Measurements from ENCODE around the gene ZNF628.

The ZNF628 gene

GRCh38 chr19:55441692-55442321 lies 34.6 kb upstream of the ZNF628 start:
- TF ChIP-seq POLR2AphosphoS5 (IDR thresholded peaks at IDR 0.05; ENCODE audit: low read depth) (no peak), SPI1 (IDR thresholded peaks at IDR 0.05; ENCODE audit: borderline replicate concordance, low read depth) (no peak), CTCF (IDR thresholded peaks at IDR 0.05; ENCODE audit: insufficient read depth, low read length) (no peak), GABPA (IDR thresholded peaks at IDR 0.05; ENCODE audit: low read depth) (no peak)
- TF ChIP-seq, protein P1, sequence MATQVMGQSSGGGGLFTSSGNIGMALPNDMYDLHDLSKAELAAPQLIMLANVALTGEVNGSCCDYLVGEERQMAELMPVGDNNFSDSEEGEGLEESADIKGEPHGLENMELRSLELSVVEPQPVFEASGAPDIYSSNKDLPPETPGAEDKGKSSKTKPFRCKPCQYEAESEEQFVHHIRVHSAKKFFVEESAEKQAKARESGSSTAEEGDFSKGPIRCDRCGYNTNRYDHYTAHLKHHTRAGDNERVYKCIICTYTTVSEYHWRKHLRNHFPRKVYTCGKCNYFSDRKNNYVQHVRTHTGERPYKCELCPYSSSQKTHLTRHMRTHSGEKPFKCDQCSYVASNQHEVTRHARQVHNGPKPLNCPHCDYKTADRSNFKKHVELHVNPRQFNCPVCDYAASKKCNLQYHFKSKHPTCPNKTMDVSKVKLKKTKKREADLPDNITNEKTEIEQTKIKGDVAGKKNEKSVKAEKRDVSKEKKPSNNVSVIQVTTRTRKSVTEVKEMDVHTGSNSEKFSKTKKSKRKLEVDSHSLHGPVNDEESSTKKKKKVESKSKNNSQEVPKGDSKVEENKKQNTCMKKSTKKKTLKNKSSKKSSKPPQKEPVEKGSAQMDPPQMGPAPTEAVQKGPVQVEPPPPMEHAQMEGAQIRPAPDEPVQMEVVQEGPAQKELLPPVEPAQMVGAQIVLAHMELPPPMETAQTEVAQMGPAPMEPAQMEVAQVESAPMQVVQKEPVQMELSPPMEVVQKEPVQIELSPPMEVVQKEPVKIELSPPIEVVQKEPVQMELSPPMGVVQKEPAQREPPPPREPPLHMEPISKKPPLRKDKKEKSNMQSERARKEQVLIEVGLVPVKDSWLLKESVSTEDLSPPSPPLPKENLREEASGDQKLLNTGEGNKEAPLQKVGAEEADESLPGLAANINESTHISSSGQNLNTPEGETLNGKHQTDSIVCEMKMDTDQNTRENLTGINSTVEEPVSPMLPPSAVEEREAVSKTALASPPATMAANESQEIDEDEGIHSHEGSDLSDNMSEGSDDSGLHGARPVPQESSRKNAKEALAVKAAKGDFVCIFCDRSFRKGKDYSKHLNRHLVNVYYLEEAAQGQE (IDR thresholded peaks at IDR 0.05; ENCODE audit: insufficient replicate concordance, low read depth), result no peak
- Histone ChIP-seq H3K27ac (replicated peaks) (no peak overlapping the region), H3K27me3 (ENCODE audit: insufficient read depth, poor library complexity, severe bottlenecking) (peaks cover 34% of the 10 kb centered on the region), H3K4me3 (replicated peaks; ENCODE audit: insufficient read depth, low read length) (no peak overlapping the region)
- no peak for DNase-seq (ENCODE audit: low read depth in 1 of 2, low spot score in 1 of 2)

DNA sequence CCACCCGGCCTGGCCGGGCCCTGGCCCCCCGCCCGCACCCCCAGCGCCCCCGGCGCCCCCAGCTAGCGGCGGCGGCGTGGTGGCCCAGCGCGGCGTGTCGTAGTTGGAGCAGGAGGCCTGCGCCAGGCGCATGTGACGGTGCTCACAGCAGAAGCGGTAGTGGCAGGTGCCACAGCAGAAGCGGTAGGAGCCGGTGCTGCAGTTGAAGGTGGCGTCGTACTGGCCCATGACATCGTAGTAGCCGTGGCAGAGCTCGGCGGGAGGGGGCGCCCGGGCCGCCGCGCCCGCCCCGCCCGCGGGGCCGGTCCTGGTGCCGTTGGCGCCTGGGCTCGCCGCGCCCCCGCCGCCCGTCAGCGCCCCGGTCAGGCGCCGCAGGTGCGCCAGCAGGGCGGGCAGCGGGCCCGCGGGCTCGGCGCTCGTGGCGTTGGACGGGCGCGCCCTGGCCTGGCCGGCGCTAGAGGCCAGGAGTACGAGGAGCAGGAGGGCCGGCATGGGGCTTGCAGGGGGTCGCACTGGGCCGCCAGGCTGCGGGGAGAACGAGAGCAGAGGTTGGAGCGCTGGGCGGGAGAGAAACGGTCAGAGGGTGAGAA lies 34.0 kb upstream of the ZNF628 start:
- TF ChIP-seq POLR2AphosphoS5 (IDR thresholded peaks at IDR 0.05; ENCODE audit: low read depth) (no peak), GABPA (IDR thresholded peaks at IDR 0.05; ENCODE audit: low read depth) (no peak), CTCF (IDR thresholded peaks at IDR 0.05; ENCODE audit: insufficient read depth, low read length) (no peak), SPI1 (IDR thresholded peaks at IDR 0.05; ENCODE audit: borderline replicate concordance, low read depth) (no peak)
- TF ChIP-seq, protein P1 (IDR thresholded peaks at IDR 0.05; ENCODE audit: insufficient replicate concordance, low read depth), result no peak
- no peak overlapping the region for H3K4me3 ChIP-seq (replicated peaks; ENCODE audit: insufficient read depth, low read length)
- peaks cover 34% of the 10 kb centered on the region for H3K27me3 ChIP-seq (ENCODE audit: insufficient read depth, poor library complexity, severe bottlenecking)
- H3K27ac ChIP-seq (replicated peaks), result no peak overlapping the region
- DNase-seq (ENCODE audit: low read depth in 1 of 2, low spot score in 1 of 2), result peak in 1 of 2 experiments; percentile 30

GRCh38 chr19:55443045-55443823 lies 33.2 kb upstream of the ZNF628 start, which contains the start of gene SHISA7:
SHISA7 (minus strand) TSS chr19:55443300; CDS start chr19:55442863, 437 bp downstream.
- DNase-seq (ENCODE audit: low read depth in 1 of 2, low spot score in 1 of 2), result peak in 1 of 2 experiments; percentile 34

More at GRCh38 chr19:55443045-55443823, 33.2 kb upstream of the ZNF628 start, which contains the start of gene SHISA7:
- no peak within 1 kb of the TSS for H3K4me3 ChIP-seq (replicated peaks; ENCODE audit: insufficient read depth, low read length)
- TF ChIP-seq CTCF (IDR thresholded peaks at IDR 0.05; ENCODE audit: insufficient read depth, low read length), result no peak
- TF ChIP-seq, protein P1 (IDR thresholded peaks at IDR 0.05; ENCODE audit: insufficient replicate concordance, low read depth), result no peak
- TF ChIP-seq GABPA (IDR thresholded peaks at IDR 0.05; ENCODE audit: low read depth), result no peak
- no peak for TF ChIP-seq POLR2AphosphoS5 (IDR thresholded peaks at IDR 0.05; ENCODE audit: low read depth)
- no peak for TF ChIP-seq SPI1 (IDR thresholded peaks at IDR 0.05; ENCODE audit: borderline replicate concordance, low read depth)
- peaks cover 34% of the 10 kb centered on the region for H3K27me3 ChIP-seq (ENCODE audit: insufficient read depth, poor library complexity, severe bottlenecking)
- no peak within 1 kb of the TSS for H3K27ac ChIP-seq (replicated peaks)

All from HL-60 (cell line).